AG20443 (cell line): Measurements from ENCODE around the gene TMOD1.
A peak's percentile ranks its signal among the peaks of the same experiment; 100 is the strongest.

Experiments used
- DNase-seq: peaks from one replicate; pipeline ENCODE4 v3.0.0; 2012; ENCODE audit warnings: low spot score, mixed read lengths

Gene TMOD1

GRCh38 chr9:97547098-97547829 is 45.8 kb downstream of the TMOD1 start:
- no peak for DNase-seq

- DNase-seq = no peak
Observed at GRCh38 chr9:97548379-97548778, 46.9 kb downstream of the TMOD1 start.

- no peak for DNase-seq
Observed at GRCh38 chr9:97548819-97549540, 47.5 kb downstream of the TMOD1 start.

- no peak for DNase-seq
Observed at GRCh38 chr9:97550386-97550785, 48.9 kb downstream of the TMOD1 start.

- DNase-seq = no peak
Observed at GRCh38 chr9:97551308-97551707, 49.8 kb downstream of the TMOD1 start.

- DNase-seq = no peak
Observed at GRCh38 chr9:97553141-97553540, 51.7 kb downstream of the TMOD1 start.

GRCh38 chr9:97553841-97554240 is 52.4 kb downstream of the TMOD1 start:
- no peak for DNase-seq

- no peak for DNase-seq
Observed at GRCh38 chr9:97554566-97555075, 53.2 kb downstream of the TMOD1 start.

- no peak for DNase-seq
Observed at GRCh38 chr9:97555164-97555563, 53.7 kb downstream of the TMOD1 start.

GRCh38 chr9:97556036-97556720 is 54.7 kb downstream of the TMOD1 start:
- DNase-seq = no peak

GRCh38 chr9:97556721-97557605 is 55.5 kb downstream of the TMOD1 start:
- no peak for DNase-seq

- no peak for DNase-seq
Observed at GRCh38 chr9:97557606-97558095, 56.2 kb downstream of the TMOD1 start.

GRCh38 chr9:97558701-97559101 is 57.2 kb downstream of the TMOD1 start:
- no peak for DNase-seq

- no peak for DNase-seq
Observed at GRCh38 chr9:97559111-97559514, 57.6 kb downstream of the TMOD1 start.

GRCh38 chr9:97560154-97560553 is 58.7 kb downstream of the TMOD1 start:
- DNase-seq = no peak

- DNase-seq = no peak
Observed at GRCh38 chr9:97560851-97561250, 59.4 kb downstream of the TMOD1 start.

GRCh38 chr9:97561501-97561900 is 60.0 kb downstream of the TMOD1 start:
- no peak for DNase-seq

GRCh38 chr9:97562542-97562941 is 61.1 kb downstream of the TMOD1 start:
- no peak for DNase-seq

GRCh38 chr9:97563458-97564135 is 62.1 kb downstream of the TMOD1 start:
- DNase-seq = no peak

GRCh38 chr9:97564291-97565175 is 63.1 kb downstream of the TMOD1 start:
- DNase-seq = peak; percentile 61
